HFFc6 (cell line): ENCODE measurements around the gene PCSK6. TPM values are rescaled to one million over a fixed set of nuclear protein-coding genes. Genes with fewer than 3 reads are reported as not detected.

Experiments used
- DNase-seq: peaks from one replicate; pipeline ENCODE4 v3.0.0-alpha.2; 2018
- H3K27ac Mint-ChIP-seq: 2 replicates; pipeline ENCODE4 v1.8.0; 2020; ENCODE audit warnings: mild to moderate bottlenecking, mixed read lengths
- H3K27me3 Mint-ChIP-seq: 2 replicates; pipeline ENCODE4 v1.8.0; 2021; ENCODE audit warnings: mild to moderate bottlenecking, moderate library complexity, mixed read lengths; ENCODE audit not compliant: insufficient read depth
- H3K36me3 Mint-ChIP-seq: 2 replicates; pipeline ENCODE4 v1.8.0; 2021; ENCODE audit warnings: low read depth, mixed read lengths
- H3K4me1 Mint-ChIP-seq: 2 replicates; pipeline ENCODE4 v1.8.0; 2020; ENCODE audit warnings: low read depth, mixed read lengths
- H3K4me3 Mint-ChIP-seq: 2 replicates; pipeline ENCODE4 v1.8.0; 2020; ENCODE audit warnings: mild to moderate bottlenecking, moderate library complexity, mixed read lengths
- H3K9me3 Mint-ChIP-seq: 2 replicates; pipeline ENCODE4 v1.8.0; 2020; ENCODE audit warnings: mild to moderate bottlenecking, mixed read lengths
- total RNA-seq, 6 experiments: library from RNA; stranded (reverse); fragmentation: NEBNext Ultra II Directional; extraction: Animal tissue kit (Norgen Biotek cat#: 25700); gene quantifications; 2 replicates in 1 of 6; 3 replicates in 5 of 6; pipeline ENCODE4 v1.2.3, GENCODE V29; 2021
- TF ChIP-seq, protein P1 (sequence below): fragments of 200-600 bp; sonication (generic); IDR thresholded peaks from 2 replicates; pipeline ENCODE4 v1.5.0; 2021; ENCODE audit warnings: antibody characterized with exemption, mild to moderate bottlenecking

Gene PCSK6
- total RNA-seq, 6 experiments from 2014 or later, result not detected

DNA sequence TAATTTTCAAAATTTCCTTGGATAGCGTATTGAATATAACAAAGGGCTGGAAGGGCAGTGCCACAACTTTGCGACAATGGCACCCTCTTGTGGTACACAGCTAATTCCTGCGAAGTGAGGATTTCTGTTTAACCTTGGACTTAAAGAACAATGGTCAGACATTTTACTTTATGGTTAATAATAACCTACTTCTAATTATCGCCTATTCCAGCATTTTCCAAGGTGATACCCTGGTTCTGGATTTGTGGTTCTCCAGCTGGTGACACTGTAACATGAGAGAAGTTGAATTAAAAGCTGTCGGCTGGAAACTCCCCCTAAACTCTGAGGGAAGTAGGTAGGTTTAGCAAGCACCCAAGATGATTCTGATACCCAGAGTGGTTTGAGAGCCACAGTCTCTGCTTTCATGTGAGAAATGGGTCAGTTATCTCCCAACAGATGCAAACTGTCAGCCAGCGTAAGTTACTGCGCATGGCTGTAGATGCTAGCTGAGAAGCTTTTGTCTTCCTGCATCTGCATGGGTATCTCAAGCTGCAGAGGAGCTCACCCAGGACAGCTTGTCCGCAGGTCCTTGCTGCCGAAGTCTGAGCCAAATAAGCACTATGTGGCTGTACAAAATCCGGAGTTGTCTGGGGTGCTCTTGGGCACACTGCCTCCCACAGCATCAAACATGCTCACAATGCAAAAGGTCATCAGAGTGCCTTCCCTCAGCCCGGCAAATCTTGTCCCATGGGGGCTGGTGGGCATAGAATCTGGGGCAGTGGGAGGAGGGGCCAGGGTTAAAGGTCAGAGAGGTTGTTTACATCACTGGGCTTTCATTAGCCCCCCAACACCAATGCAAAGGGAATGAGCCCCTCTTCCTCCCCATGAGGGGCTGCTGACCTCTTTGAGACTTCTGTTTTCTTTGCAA is 231.0 kb downstream of the PCSK6 start:
- peak; percentile 63 for DNase-seq
- H3K4me1 Mint-ChIP-seq, result peaks cover 23% of the 10 kb centered on the region
- TF ChIP-seq, protein P1, sequence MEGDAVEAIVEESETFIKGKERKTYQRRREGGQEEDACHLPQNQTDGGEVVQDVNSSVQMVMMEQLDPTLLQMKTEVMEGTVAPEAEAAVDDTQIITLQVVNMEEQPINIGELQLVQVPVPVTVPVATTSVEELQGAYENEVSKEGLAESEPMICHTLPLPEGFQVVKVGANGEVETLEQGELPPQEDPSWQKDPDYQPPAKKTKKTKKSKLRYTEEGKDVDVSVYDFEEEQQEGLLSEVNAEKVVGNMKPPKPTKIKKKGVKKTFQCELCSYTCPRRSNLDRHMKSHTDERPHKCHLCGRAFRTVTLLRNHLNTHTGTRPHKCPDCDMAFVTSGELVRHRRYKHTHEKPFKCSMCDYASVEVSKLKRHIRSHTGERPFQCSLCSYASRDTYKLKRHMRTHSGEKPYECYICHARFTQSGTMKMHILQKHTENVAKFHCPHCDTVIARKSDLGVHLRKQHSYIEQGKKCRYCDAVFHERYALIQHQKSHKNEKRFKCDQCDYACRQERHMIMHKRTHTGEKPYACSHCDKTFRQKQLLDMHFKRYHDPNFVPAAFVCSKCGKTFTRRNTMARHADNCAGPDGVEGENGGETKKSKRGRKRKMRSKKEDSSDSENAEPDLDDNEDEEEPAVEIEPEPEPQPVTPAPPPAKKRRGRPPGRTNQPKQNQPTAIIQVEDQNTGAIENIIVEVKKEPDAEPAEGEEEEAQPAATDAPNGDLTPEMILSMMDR, result peak; percentile 92
- no peaks in the 10 kb centered on the region for H3K9me3 Mint-ChIP-seq
- no peak overlapping the region for H3K4me3 Mint-ChIP-seq
- no peak overlapping the region for H3K27ac Mint-ChIP-seq
- H3K36me3 Mint-ChIP-seq, result no peaks in the 10 kb centered on the region
- H3K27me3 Mint-ChIP-seq, result peaks cover 1% of the 10 kb centered on the region; the same call in 1 of the 2 replicates

DNA sequence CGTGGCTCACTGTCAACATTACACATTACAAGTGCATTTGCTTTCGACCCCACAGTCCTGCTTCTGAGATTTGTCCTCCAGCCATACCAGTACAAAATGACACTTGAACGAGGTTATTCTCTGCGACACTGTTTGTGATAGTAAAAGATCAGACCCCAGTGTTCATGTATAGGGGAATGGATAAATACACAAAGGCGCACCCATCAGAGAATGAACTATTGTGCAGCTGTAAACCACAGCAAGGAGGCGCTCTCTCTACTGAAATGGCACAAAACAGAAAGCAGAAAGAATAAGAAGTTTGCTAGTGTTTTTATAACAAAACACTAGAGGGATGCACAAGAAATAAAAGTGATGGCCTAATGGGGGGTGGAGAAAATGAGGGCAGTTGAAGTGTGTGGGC is 232.8 kb downstream of the PCSK6 start:
- Mint-ChIP-seq H3K36me3 (no peaks in the 10 kb centered on the region), H3K9me3 (no peaks in the 10 kb centered on the region), H3K4me1 (peaks cover 26% of the 10 kb centered on the region), H3K27ac (no peak overlapping the region), H3K27me3 (peaks cover 5% of the 10 kb centered on the region; the same call in 1 of the 2 replicates), H3K4me3 (no peak overlapping the region)
- TF ChIP-seq, protein P1, result peak; percentile 71
- DNase-seq, result no peak

DNA sequence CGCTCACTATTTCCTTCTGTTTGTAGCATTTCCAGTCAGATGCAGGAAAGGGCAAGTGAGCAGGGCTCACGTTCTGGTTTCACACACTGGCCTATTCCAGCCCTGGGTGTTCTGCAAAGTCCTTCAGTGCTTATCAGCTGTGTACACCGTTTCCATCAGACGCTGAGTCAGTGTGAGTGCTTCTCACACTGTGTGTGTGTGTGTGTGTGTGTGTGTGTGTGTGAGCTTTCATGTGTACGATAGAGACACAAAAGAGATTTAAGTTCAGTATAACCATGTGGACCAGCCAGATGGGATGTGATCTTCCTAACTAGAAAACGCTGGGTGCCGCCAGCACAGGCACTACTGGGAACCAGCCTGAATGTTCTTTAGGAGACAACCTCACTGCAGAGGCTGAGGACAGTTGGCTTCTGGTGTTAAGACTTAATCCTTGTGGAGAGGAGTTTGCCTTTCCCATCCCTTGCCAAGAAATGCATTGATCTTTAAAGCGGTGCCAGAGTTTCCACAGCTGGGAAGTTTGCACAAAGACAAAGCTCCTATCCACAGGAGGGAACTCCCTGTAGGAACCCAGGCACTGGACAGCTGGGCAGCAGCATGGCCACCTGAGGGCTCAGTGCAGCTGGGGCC is 233.8 kb downstream of the PCSK6 start:
- DNase-seq, result no peak
- Mint-ChIP-seq H3K9me3 (no peaks in the 10 kb centered on the region), H3K4me3 (no peak overlapping the region), H3K4me1 (peaks cover 26% of the 10 kb centered on the region), H3K27ac (no peak overlapping the region), H3K36me3 (peaks cover 1% of the 10 kb centered on the region; the same call in 1 of the 2 replicates), H3K27me3 (peaks cover 5% of the 10 kb centered on the region; the same call in 1 of the 2 replicates)
- TF ChIP-seq, protein P1, result no peak

DNA sequence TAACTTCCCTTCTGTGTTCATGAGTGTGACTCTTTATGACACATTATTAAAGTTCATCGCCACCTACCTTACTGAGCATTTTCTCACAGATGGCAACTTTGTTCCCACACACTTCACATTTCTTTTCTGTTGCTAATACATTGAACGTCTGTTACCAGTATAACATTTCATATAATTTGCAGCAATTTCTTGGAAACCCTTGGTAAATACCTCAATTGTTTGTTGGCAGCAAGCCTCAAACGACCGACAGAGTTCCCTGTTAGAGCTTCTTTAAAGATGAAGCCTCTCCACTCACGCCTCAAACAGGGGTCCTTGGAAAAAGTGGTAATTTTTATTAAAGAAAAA is 234.5 kb downstream of the PCSK6 start:
- Mint-ChIP-seq H3K4me1 (peaks cover 31% of the 10 kb centered on the region), H3K27me3 (peaks cover 5% of the 10 kb centered on the region; the same call in 1 of the 2 replicates), H3K4me3 (no peak overlapping the region), H3K36me3 (peaks cover 8% of the 10 kb centered on the region), H3K9me3 (no peaks in the 10 kb centered on the region), H3K27ac (no peak overlapping the region)
- TF ChIP-seq, protein P1, result no peak
- no peak for DNase-seq

DNA sequence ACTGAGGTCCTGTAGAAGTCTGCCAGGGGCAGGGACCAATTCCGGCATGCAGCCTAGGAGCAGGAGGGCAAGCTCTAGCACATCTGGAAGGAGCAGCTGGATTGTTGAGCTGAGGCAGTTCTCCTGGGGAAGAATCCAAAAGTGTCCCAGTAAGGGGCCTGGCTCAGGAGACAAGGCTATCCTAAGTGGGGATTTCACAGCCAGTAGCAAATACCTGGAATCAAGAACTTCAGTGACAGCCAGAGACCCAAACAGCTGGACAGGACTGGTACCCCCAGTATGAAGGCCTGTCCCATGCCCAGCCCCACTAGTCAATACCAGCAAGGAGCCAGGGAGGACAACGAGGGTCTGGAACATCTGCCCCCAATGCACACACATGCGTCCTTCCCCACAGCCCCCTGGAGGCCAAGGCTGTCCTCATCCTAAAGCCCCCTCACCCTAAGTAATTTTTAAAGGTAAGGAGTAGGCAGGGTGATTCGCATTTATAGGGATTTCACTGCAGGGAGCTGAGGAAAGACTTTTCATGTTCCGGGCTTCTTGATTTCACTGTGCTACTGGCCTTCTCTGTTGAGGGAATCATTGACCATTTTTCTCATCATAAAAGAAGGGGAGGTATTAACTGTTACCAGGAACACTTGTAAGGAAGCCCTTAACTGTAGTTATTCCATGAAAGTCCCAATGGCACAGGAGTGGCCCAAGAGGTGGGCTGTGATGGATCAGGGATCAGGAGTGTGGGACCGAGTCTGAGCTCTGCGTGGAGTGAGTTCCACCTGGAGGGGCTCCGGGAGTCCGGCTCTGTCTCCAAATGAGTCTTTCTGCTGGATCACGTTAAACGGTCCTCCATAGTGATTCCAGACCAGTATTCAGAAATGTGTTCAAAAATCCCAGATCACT is 235.1 kb downstream of the PCSK6 start:
- no peak overlapping the region for H3K4me3 Mint-ChIP-seq
- TF ChIP-seq, protein P1, result no peak
- H3K27me3 Mint-ChIP-seq, result peaks cover 5% of the 10 kb centered on the region; the same call in 1 of the 2 replicates
- no peak overlapping the region for H3K27ac Mint-ChIP-seq
- H3K4me1 Mint-ChIP-seq, result peaks cover 36% of the 10 kb centered on the region
- peaks cover 12% of the 10 kb centered on the region for H3K36me3 Mint-ChIP-seq
- H3K9me3 Mint-ChIP-seq, result no peaks in the 10 kb centered on the region
- DNase-seq, result no peak
